Keratinocyte (primary cell): Measurements from ENCODE around the gene FXYD6.

Experiments used
- CTCF ChIP-seq, 3 experiments: IDR thresholded peaks in 1 of 3; conservative IDR thresholded peaks in 1 of 3; optimal IDR thresholded peaks in 1 of 3; 2 replicates in 2 of 3; 3 replicates in 1 of 3; pipeline versions ENCODE3 to v1.5.1; 2011; ENCODE audit warnings: low read length in 3 of 3, mild to moderate bottlenecking in 3 of 3, moderate library complexity in 2 of 3, control low read depth in 1 of 3, inconsistent platforms in 1 of 3; ENCODE audit not compliant: insufficient read depth in 2 of 3; ENCODE audit errors: extremely low read depth in 1 of 3
- EZH2 ChIP-seq: IDR thresholded peaks from one replicate; pipeline ENCODE4 v1.6.1; 2012; ENCODE audit warnings: inconsistent platforms, mild to moderate bottlenecking, low read length, moderate library complexity

DNA sequence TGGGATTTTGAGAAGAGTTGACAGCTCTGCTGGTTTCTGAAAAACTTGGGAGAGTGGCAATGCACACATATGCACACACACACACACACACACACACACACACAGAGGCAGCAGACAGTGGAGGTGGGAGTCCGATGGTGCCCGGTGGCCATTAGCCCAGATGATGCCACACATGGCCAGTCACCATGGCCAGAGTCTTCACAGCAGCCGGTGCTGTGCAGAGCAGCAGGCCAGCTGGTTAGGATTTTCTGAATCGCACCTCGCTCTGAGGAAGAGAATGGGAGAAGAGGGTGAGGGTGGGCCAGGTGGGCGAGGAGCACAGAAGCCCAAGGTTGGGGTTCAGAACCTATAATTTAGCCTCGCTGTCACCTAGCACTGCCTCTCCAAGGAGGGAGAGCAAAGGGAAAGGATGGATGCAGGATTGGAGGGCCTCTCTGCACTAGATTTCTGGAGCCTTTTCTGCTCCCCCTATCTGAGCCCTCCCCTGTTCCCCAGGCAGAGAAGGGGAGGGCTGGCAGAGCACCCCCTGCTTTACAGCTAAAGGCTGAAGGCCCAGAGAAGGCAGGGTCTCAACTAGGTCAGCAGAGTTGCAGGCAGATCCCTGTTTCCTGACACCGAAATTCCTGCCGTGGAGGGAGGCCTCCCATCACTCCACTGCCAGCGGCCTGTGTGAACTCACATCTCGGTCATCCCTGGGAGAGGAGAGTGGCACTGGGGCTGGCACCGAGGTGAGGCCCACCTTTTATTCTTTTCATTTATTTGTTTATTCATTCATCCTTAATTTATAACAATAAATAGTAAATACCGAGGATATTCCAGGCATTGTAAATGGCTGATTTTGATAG, 25.8 kb upstream of the FXYD6 start:
- TF ChIP-seq EZH2: no peak
- no peak for TF ChIP-seq CTCF (optimal IDR thresholded peaks at IDR 0.05 in 1 of 3, IDR thresholded peaks at IDR 0.05 in 1 of 3, conservative IDR thresholded peaks at IDR 0.05 in 1 of 3; ENCODE audit: extremely low read depth in 1 of 3, insufficient read depth in 2 of 3, low read length in 3 of 3)
